ENCODE data around the gene SLC22A2. TPM values are rescaled to one million over a fixed set of nuclear protein-coding genes. Genes with fewer than 3 reads are reported as not detected.

The SLC22A2 gene
- total RNA-seq, 1 experiment from 2014 or later = 0.96 TPM

- no peaks in the 10 kb centered on the region for H3K27me3 Mint-ChIP-seq (ENCODE audit: low read depth)
- peaks cover 9% of the 10 kb centered on the region; the same call in 1 of the 2 replicates for H3K36me3 Mint-ChIP-seq
- H3K27ac Mint-ChIP-seq = no peak overlapping the region
- no peak for ATAC-seq
- POLR2A ChIA-PET = no interaction called here
- no peak for DNase-seq (ENCODE audit: low spot score)
- peaks cover 76% of the 10 kb centered on the region for H3K4me1 Mint-ChIP-seq
- CTCF ChIA-PET = no interaction called here
- no peak overlapping the region for H3K4me3 Mint-ChIP-seq
- TF ChIP-seq CDX4 (CRISPR knock-in tag; IDR thresholded peaks at IDR 0.05; ENCODE audit: borderline replicate concordance) (no peak), E2F1 (CRISPR knock-in tag; IDR thresholded peaks at IDR 0.05) (no peak), TCF7 (CRISPR knock-in tag; IDR thresholded peaks at IDR 0.05; ENCODE audit: low read depth) (no peak), EMX1 (CRISPR knock-in tag; IDR thresholded peaks at IDR 0.05) (no peak), KAT7 (CRISPR knock-in tag; IDR thresholded peaks at IDR 0.05; ENCODE audit: borderline replicate concordance) (no peak), PRDM15 (CRISPR knock-in tag; IDR thresholded peaks at IDR 0.05) (no peak), MXD4 (CRISPR knock-in tag; IDR thresholded peaks at IDR 0.05; ENCODE audit: borderline replicate concordance) (no peak), HMGXB4 (CRISPR knock-in tag; IDR thresholded peaks at IDR 0.05) (no peak), AFF4 (CRISPR knock-in tag; IDR thresholded peaks at IDR 0.05; ENCODE audit: borderline replicate concordance) (no peak), JAZF1 (CRISPR knock-in tag; IDR thresholded peaks at IDR 0.05) (no peak), TP53 (CRISPR knock-in tag; IDR thresholded peaks at IDR 0.05) (no peak), AR (CRISPR knock-in tag; IDR thresholded peaks at IDR 0.05) (no peak), SOX15 (CRISPR knock-in tag; IDR thresholded peaks at IDR 0.05) (no peak), ATF2 (CRISPR knock-in tag; IDR thresholded peaks at IDR 0.05; ENCODE audit: borderline replicate concordance, low read depth) (no peak), NFYB (CRISPR knock-in tag; conservative IDR thresholded peaks at IDR 0.05; ENCODE audit: low read depth) (no peak), ESRRA (CRISPR knock-in tag; IDR thresholded peaks at IDR 0.05; ENCODE audit: borderline replicate concordance) (no peak), GRHL2 (CRISPR knock-in tag; IDR thresholded peaks at IDR 0.05; ENCODE audit: insufficient replicate concordance, severe bottlenecking) (no peak), FOXP4 (CRISPR knock-in tag; IDR thresholded peaks at IDR 0.05) (no peak)
- peaks cover 5% of the 10 kb centered on the region; the same call in 1 of the 2 replicates for H3K9me3 Mint-ChIP-seq
Measured at GRCh38 chr6:160249671-160250070, 8.9 kb downstream of the SLC22A2 start.
